ENCODE results near the gene BCR.

GRCh38 chr22:23151827-23152226 lies 28.5 kb upstream of the BCR start:
- no peak for TF ChIP-seq CTCF (IDR thresholded peaks at IDR 0.05)
- TF ChIP-seq POLR2A (IDR thresholded peaks at IDR 0.05) = no peak
